ENCODE results near the gene EMC8. TPM values are rescaled to one million over a fixed set of nuclear protein-coding genes. Genes with fewer than 3 reads are reported as not detected.
"Not testable (repeated sequence)": the region's sequence is repeated elsewhere in the genome, so short reads cannot be mapped to it uniquely, and the experiment has no call there.

The EMC8 gene
- total RNA-seq, 2 experiments from 2014 or later: 33.3 to 43.0 TPM

DNA sequence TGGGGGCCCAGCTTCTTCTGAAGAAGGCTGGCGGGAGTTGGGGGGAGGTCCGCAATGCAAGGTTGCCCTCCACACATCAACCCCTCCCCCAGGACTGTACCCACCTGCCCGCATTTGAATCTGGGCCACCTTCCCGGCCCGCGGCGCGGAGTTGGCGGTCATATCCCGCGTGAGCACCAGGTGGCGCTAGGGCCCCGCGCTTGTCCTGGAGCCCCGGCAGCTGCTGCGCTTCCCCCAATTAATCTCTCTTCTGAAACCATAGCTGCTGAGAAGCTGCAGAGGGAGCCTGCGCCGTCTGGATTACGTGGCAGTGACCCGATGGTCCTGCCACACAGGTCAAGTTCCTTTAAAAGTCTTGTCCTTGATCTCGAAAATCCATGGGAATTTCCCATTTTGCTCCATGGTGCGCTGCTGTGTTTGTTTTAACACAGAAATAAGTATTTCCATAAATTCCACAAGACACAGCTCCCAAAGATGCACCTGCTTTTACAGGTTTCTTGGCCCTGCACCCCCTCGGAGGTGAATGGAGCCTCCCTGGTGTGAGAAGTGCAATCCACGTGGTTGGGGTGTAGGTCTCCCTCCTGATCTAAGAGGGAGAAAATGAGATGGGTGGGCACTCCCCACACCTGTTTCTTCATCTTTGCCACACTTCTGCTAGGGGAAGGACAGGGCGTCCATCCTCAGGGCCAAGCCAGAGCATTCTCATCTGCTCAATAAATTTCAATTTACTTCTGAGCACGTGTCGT is 22.2 kb upstream of the EMC8 start:
- CTCF ChIA-PET: interaction anchor here (0.6 to 6.6 kb wide), 53 partner anchors 9 to 696 kb away, joined by 3 to 385 read pairs (median 4); partner anchors contain the start of gene IRF8
- POLR2A ChIA-PET: interaction anchor here (1.0 to 1.5 kb wide), 3 partner anchors 81 to 194 kb away, joined by 3 to 14 read pairs (median 4); no protein-coding TSS in a partner anchor
- no peaks in the 10 kb centered on the region for H3K36me3 Mint-ChIP-seq (ENCODE audit: low read depth)
- H3K27me3 Mint-ChIP-seq (ENCODE audit: low read depth): peaks cover 3% of the 10 kb centered on the region
- ATAC-seq (peak; percentile 83), DNase-seq (peak; percentile 84)
- H3K4me1 Mint-ChIP-seq (ENCODE audit: low read depth): peaks cover 9% of the 10 kb centered on the region
- no peaks in the 10 kb centered on the region for H3K9me3 Mint-ChIP-seq (ENCODE audit: insufficient read depth)
- no peak overlapping the region for H3K27ac Mint-ChIP-seq
- no peak overlapping the region for H3K4me3 Mint-ChIP-seq

DNA sequence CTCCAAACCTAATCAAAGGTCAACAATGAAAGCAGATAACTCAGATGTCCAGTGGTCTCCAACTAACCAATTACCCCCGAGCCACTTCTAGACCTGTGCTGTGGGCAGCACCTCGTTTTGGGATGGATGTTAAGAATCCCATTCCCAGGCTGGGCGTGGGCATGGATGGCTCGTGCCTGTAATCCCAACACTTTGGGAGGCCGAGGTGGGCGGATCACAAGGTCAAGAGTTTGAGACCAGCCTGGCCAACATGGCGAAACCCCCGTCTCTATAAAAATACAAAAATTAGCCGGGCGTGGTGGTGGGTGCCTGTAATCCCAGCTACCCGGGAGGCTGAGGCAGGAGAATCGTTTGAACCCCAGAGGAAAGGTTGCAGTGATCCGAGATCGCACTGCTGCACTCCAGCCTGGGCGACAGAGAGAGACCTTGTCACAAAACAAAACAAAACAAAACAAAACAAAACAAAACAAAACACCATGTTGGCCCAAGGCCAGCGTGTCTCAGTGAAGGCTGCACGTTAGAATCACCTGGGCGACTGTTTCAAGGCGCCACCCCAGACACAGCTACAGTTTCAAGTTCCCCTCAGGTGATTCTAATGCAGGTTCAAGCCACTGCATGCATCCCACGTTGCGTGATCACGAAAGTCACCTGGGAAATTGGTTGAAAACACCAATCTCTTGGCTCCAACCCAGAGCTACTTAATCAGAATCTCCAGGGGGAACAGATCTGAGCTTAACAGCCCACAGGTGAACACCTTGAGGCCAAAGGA is 21.4 kb upstream of the EMC8 start:
- H3K27me3 Mint-ChIP-seq (ENCODE audit: low read depth): peaks cover 3% of the 10 kb centered on the region
- DNase-seq: no peak
- H3K27ac Mint-ChIP-seq: no peak overlapping the region
- ATAC-seq: peak; percentile 8
- H3K9me3 Mint-ChIP-seq (ENCODE audit: insufficient read depth): no peaks in the 10 kb centered on the region
- H3K36me3 Mint-ChIP-seq (ENCODE audit: low read depth): no peaks in the 10 kb centered on the region
- no peak overlapping the region for H3K4me3 Mint-ChIP-seq
- CTCF ChIA-PET: interaction anchor here (0.6 to 6.6 kb wide), 44 partner anchors 8 to 697 kb away, joined by 3 to 385 read pairs (median 5); partner anchors contain the start of gene IRF8
- POLR2A ChIA-PET: interaction anchor here (1.0 to 1.5 kb wide), 3 partner anchors 82 to 195 kb away, joined by 3 to 14 read pairs (median 4); no protein-coding TSS in a partner anchor
- peaks cover 9% of the 10 kb centered on the region for H3K4me1 Mint-ChIP-seq (ENCODE audit: low read depth)

DNA sequence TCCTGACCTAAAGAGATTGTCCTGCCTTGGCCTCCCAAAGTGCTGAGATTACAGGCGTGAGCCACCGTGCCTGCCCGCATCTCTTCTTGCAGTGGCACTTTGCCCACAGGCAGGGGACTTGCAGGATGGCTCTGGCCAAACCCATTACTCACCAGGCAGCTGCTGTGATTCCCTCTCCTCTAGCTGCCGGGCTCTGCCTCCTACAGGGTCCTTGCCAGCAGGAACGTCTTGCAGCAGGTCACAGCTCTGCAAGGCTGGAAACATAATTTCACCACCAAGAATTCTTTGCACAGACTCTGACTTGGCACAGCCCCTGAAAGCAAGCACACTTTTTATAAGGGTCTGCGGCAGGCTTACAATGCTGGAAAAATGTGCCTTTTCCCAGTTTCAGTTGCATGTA is 20.4 kb upstream of the EMC8 start:
- ChIA-PET CTCF (interaction anchor here (0.7 to 6.6 kb wide), 37 partner anchors 12 to 698 kb away, joined by 3 to 385 read pairs (median 4); partner anchors contain the start of gene IRF8), POLR2A (no interaction called here)
- Mint-ChIP-seq H3K4me1 (ENCODE audit: low read depth) (peaks cover 9% of the 10 kb centered on the region), H3K9me3 (ENCODE audit: insufficient read depth) (no peaks in the 10 kb centered on the region), H3K36me3 (ENCODE audit: low read depth) (no peaks in the 10 kb centered on the region), H3K4me3 (no peak overlapping the region), H3K27ac (no peak overlapping the region), H3K27me3 (ENCODE audit: low read depth) (peaks cover 7% of the 10 kb centered on the region)
- DNase-seq: no peak
- no peak for ATAC-seq

DNA sequence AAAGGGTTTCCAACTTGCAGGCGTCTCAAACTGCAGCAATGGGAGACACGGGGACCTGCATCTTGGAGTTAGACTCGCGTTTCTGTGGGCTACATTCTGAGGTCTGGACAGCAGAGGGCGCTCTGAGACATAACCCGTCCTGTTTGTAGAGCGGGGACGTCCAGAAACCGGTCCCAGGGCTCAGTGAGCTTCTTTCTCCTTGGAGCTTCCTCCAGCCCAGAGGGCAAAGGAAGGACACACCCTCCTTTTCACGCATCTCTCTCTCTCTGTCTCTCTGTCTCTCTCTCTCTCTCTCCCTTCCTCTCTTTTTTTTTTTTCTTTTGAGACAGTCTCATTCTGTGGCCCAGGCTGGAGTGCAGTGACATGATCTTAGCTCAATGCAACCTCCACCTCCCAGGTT is 19.9 kb upstream of the EMC8 start:
- H3K4me3 Mint-ChIP-seq: no peak overlapping the region
- peak; percentile 83 for ATAC-seq
- peak; percentile 92 for DNase-seq
- H3K36me3 Mint-ChIP-seq (ENCODE audit: low read depth): no peaks in the 10 kb centered on the region
- H3K27ac Mint-ChIP-seq: no peak overlapping the region
- POLR2A ChIA-PET: interaction anchor here (0.8 kb wide), 1 partner anchor 170 kb away, joined by 3 read pairs; no protein-coding TSS in a partner anchor
- H3K4me1 Mint-ChIP-seq (ENCODE audit: low read depth): peaks cover 9% of the 10 kb centered on the region
- H3K27me3 Mint-ChIP-seq (ENCODE audit: low read depth): peaks cover 8% of the 10 kb centered on the region
- CTCF ChIA-PET: interaction anchor here (0.7 to 6.6 kb wide), 37 partner anchors 12 to 699 kb away, joined by 3 to 385 read pairs (median 4); partner anchors contain the start of gene IRF8
- H3K9me3 Mint-ChIP-seq (ENCODE audit: insufficient read depth): no peaks in the 10 kb centered on the region

DNA sequence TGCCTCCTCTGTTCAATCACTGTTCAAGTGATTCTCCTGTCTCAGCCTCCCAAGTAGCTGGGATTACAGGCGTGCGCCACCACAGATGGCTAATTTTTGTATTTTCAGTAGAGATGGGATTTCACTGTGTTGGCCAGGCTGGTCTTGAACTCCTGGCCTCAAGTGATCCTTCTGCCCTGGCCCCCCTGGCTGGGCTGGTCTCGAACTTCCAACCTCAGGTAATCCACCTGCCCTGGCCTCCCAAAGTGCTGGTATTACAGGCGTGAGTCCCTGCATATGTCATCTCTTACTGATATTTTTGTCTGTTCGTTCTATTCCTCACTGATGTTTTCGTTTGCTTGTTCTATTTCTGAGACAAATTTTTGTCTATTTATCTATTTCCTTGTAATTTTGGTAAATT is 17.9 kb upstream of the EMC8 start:
- H3K4me3 Mint-ChIP-seq; ATAC-seq; POLR2A ChIA-PET; DNase-seq; H3K9me3 Mint-ChIP-seq (ENCODE audit: insufficient read depth); H3K27ac Mint-ChIP-seq; H3K4me1 Mint-ChIP-seq (ENCODE audit: low read depth); H3K36me3 Mint-ChIP-seq (ENCODE audit: low read depth): not testable (repeated sequence)
- peaks cover 19% of the 10 kb centered on the region for H3K27me3 Mint-ChIP-seq (ENCODE audit: low read depth)
- CTCF ChIA-PET: interaction anchor here (2.0 kb wide), 1 partner anchor 171 kb away, joined by 6 read pairs; no protein-coding TSS in a partner anchor

DNA sequence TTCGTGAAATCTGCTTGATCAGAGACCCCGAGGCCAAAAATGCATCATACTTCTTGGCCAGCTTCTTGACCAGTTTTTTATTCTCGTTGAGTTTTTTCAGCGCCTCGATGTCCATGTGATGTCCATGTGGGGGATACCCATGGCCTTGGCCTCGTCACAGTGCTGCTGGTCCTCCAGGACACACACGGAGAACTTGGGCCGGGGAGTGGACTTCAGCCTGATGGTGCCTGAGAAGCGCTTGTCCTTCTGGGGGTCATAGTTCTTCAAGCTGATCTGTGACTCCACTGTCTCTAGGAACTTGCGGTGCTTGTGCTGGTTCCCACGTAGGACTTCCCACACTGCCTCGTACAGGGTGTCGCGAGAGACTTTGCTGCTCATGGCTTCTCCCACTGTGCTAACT is 16.8 kb upstream of the EMC8 start:
- no peaks in the 10 kb centered on the region for H3K9me3 Mint-ChIP-seq (ENCODE audit: insufficient read depth)
- ATAC-seq (no peak), DNase-seq (no peak)
- H3K36me3 Mint-ChIP-seq (ENCODE audit: low read depth): no peaks in the 10 kb centered on the region
- ChIA-PET CTCF (interaction anchor here (2.0 kb wide), 1 partner anchor 172 kb away, joined by 6 read pairs; no protein-coding TSS in a partner anchor), POLR2A (no interaction called here)
- peaks cover 28% of the 10 kb centered on the region for H3K27me3 Mint-ChIP-seq (ENCODE audit: low read depth)
- H3K27ac Mint-ChIP-seq: no peak overlapping the region
- no peak overlapping the region for H3K4me3 Mint-ChIP-seq
- peaks cover 3% of the 10 kb centered on the region for H3K4me1 Mint-ChIP-seq (ENCODE audit: low read depth)

DNA sequence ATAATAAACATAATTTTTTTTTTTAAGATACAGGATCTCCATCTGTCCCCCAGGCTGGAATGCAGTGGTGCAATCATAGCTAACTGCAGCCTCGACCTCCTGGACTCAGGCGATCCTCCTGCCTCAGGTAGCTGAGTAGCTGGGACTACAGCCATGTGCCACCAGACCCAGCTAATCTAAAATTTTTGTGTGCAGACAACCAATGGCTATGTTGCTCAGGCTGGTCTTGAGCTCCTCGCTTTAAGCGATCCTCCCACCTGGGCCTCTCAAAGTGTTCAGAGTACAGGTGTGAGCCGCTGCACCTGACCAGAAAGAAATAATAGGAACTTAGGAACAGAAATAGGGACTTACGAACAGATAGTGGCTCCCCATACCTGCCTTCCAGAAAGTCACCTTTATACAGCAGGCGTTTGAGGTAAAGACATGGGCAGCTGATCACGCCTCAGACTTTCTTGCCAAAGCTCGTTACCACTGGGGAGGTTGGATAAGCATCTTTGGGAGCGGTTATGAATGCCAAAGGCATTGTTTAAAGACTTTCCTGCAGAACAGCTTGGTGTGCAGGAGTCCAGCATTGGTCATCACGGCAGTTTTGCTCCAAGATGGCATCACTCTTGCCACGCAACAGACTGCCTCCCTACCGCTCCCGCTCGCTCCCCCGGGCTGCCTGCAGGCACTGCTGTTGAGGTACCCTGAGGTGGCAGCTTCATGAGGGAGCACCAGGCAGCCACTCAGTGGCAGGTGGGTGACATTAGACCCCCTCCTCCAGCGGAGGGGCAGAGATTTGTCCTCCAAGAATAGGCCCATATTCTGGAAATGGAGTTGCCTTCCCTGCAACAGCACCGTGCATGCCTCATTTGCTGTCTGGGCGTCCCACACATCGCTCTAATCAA is 13.7 kb upstream of the EMC8 start:
- DNase-seq (no peak), ATAC-seq (no peak)
- no peaks in the 10 kb centered on the region for H3K4me1 Mint-ChIP-seq (ENCODE audit: low read depth)
- CTCF ChIA-PET: interaction anchor here (0.6 to 2.0 kb wide), 4 partner anchors 8 to 203 kb away, joined by 3 to 7 read pairs (median 5); partner anchors contain the start of gene IRF8
- H3K27ac Mint-ChIP-seq: no peak overlapping the region
- H3K9me3 Mint-ChIP-seq (ENCODE audit: insufficient read depth): no peaks in the 10 kb centered on the region
- POLR2A ChIA-PET: interaction anchor here (0.8 to 1.2 kb wide), 2 partner anchors 20 to 175 kb away, joined by 3 to 4 read pairs; no protein-coding TSS in a partner anchor
- H3K4me3 Mint-ChIP-seq: no peak overlapping the region
- no peaks in the 10 kb centered on the region for H3K36me3 Mint-ChIP-seq (ENCODE audit: low read depth)
- H3K27me3 Mint-ChIP-seq (ENCODE audit: low read depth): peaks cover 27% of the 10 kb centered on the region

DNA sequence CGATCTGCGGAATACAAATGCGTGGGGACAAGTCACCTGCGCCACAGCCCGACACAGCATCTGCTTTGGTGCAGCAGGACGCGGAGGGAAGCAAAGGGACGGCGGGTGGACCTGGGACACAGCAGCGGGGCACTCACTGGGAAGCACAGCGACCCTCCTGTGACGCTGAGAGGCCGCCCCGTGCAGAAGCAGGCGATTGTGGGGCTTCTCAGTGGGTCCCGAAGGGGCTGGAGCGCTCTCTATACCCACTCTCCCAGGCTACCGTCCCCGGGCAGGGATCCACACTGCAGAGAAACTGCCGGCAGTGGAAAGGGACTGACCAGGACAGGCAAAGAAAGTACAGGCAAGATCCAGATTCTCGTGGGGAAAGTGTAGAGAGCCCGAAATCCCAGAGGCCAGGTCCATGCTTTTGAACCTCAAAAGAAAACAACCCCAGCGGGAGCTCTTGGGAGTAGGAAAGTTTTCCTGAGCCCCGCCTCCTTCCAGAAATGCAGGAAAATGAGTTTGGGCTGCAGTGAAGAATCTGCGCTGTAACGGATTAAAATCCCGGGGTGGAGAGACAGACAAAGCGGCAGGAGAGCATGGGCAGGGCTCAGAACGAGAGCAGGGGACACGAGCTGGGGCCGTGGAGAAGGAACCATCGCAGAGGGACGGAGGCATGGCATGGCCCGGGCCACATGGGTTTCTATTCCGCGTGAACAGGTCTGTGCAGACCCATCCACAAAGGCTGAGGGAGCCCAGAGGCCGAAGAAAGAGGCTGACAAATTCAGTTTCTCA is 12.9 kb upstream of the EMC8 start:
- Mint-ChIP-seq H3K4me3 (no peak overlapping the region), H3K27ac (no peak overlapping the region), H3K27me3 (ENCODE audit: low read depth) (peaks cover 27% of the 10 kb centered on the region), H3K4me1 (ENCODE audit: low read depth) (no peaks in the 10 kb centered on the region), H3K36me3 (ENCODE audit: low read depth) (no peaks in the 10 kb centered on the region), H3K9me3 (ENCODE audit: insufficient read depth) (no peaks in the 10 kb centered on the region)
- DNase-seq (no peak), ATAC-seq (no peak)
- ChIA-PET CTCF (interaction anchor here (0.6 to 2.8 kb wide), 3 partner anchors 9 to 175 kb away, joined by 3 to 13 read pairs (median 7); no protein-coding TSS in a partner anchor), POLR2A (interaction anchor here (0.8 to 1.2 kb wide), 2 partner anchors 19 to 176 kb away, joined by 3 to 4 read pairs; no protein-coding TSS in a partner anchor)

DNA sequence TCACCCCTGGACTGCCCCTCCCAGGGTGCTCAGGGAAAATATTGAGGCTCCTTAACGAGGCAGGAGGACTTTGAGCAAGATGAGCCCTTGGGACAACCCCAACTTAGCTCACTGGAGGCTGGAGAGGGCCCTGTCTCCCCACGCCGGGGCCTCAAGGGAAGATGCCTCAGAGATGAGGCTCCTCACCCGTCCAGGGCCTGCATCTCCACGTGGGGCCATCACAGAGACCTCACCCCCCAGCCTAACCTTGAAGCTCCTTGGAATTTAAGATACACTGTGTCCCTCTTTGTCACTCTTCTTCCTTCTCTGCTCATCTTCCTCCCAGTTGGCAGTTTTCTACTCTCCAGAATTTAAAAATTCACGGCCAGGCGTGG is 11.4 kb upstream of the EMC8 start:
- DNase-seq: no peak
- CTCF ChIA-PET: interaction anchor here (2.8 kb wide), 1 partner anchor 10 kb away, joined by 13 read pairs; no protein-coding TSS in a partner anchor
- peaks cover 27% of the 10 kb centered on the region for H3K27me3 Mint-ChIP-seq (ENCODE audit: low read depth)
- no peaks in the 10 kb centered on the region for H3K4me1 Mint-ChIP-seq (ENCODE audit: low read depth)
- no peak overlapping the region for H3K27ac Mint-ChIP-seq
- no peak for ATAC-seq
- H3K9me3 Mint-ChIP-seq (ENCODE audit: insufficient read depth): no peaks in the 10 kb centered on the region
- no peak overlapping the region for H3K4me3 Mint-ChIP-seq
- H3K36me3 Mint-ChIP-seq (ENCODE audit: low read depth): peaks cover 12% of the 10 kb centered on the region
- POLR2A ChIA-PET: interaction anchor here (0.6 to 1.2 kb wide), 2 partner anchors 171 to 275 kb away, joined by 3 read pairs; no protein-coding TSS in a partner anchor

DNA sequence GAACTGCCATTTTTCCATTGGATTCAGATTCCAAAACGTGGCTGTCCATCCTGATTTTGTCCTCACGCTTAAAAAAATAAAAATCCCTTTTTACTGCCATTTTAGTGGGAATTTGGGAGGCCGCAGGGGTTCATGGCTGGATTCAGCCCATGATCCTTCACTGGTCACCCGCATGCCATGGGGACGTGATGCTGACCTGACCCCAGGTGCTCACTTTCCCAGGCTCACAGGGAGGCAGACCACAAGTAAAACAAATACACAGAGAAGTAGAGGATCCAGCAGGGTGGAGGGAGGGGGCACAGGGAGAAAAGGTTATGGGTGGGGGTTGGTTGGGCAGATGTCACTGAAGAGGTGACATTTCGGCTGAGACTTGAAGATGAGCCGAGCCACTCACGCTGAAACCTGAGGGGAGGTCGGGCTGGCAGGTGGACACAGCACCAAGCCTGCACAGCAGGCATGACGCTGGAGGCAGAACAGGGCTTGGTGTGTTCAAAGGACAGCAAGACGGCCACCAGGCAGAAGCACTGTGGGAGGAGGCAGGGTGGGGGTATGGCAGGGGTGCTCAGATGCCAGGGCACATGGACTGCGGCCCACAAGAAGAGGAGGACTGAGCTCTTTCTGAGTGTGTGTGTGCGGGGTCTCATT is 10.9 kb upstream of the EMC8 start:
- POLR2A ChIA-PET: interaction anchor here (0.6 to 1.2 kb wide), 2 partner anchors 171 to 275 kb away, joined by 3 read pairs; no protein-coding TSS in a partner anchor
- ATAC-seq (no peak), DNase-seq (no peak)
- H3K36me3 Mint-ChIP-seq (ENCODE audit: low read depth): peaks cover 17% of the 10 kb centered on the region
- no peaks in the 10 kb centered on the region for H3K9me3 Mint-ChIP-seq (ENCODE audit: insufficient read depth)
- H3K4me1 Mint-ChIP-seq (ENCODE audit: low read depth): no peaks in the 10 kb centered on the region
- no peak overlapping the region for H3K4me3 Mint-ChIP-seq
- no peak overlapping the region for H3K27ac Mint-ChIP-seq
- CTCF ChIA-PET: interaction anchor here (2.8 kb wide), 1 partner anchor 11 kb away, joined by 13 read pairs; no protein-coding TSS in a partner anchor
- peaks cover 27% of the 10 kb centered on the region for H3K27me3 Mint-ChIP-seq (ENCODE audit: low read depth)

All from activated CD8-positive, alpha-beta T cell treated with anti-CD3 and anti-CD28 coated beads, Interleukin-2, amount 10 ng/mL, durations not matched to agents 7 days and 5 days (primary cell).